GM19452 (cell line): ENCODE data around the gene CALD1.

Experiments
- ATAC-seq: cut with Tn5 transposase; IDR thresholded peaks from one replicate; pipeline ENCODE4 v1.9.1; 2021; ENCODE audit not compliant: unreplicated experiment

The CALD1 gene

DNA sequence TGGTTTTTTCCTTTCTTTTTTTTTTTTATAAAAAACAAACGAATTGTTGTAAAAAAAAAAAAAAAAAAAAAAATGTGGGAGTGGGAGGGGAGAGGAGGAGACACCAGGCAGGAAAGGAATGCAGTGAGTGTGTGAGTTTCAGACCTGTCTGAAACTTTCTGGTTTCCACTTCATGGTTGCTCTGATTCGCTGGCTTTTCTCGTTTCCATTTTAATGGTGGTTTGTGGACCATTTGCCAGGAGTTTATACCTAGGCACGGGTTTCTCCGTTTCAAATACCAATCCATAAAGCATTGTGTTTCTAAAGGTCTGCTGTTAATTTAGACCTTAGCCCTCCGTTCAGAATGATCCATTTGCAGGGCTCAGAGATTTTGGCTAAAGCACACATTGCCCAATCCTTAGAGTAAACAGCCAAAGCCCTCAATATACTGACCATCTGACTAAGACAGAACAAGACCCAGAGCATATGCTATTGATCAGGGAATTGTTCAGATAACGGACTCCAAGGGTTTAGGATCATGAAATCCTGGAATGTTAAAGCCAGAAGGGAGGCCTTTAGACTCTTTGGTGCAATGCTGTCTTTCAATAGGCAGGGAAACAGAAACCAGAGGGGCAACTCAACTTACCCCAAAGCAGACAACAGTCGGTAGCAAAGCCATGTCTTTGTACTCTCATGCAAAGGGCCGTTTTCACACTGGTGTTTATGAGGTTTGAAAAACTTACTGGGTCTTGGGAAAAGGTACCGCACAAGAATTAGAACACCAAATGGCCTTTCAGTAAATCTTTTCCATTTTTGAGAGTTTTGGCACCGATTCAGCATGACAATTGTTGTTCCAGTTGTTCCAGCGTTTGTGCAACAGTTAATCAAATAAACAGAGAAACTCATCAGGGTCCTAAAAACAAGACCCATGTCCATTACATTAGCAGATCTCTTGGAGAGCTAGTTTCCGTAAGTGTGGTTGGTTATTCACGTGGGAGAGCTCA, 112.6 kb downstream of the CALD1 start:
- ATAC-seq, result no peak

DNA sequence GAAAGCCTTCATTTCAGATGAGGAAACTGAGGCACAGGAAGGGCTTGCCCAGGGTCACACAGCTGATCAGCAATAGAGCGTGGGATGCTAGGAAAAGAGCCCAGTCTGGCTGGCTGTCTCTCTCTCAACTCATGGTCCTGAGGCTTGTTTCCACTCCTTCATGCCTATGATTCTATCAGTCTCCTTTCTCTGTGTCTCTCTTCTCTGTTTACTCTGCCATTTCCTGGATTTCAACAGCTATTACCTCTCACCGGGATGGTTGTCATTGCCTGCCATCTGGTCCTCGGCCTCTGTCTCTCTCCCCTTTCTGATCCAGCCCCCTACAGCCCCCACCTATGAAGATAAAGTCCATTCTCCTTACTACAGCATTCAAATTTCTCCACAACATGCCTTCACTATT, 113.5 kb downstream of the CALD1 start:
- no peak for ATAC-seq

DNA sequence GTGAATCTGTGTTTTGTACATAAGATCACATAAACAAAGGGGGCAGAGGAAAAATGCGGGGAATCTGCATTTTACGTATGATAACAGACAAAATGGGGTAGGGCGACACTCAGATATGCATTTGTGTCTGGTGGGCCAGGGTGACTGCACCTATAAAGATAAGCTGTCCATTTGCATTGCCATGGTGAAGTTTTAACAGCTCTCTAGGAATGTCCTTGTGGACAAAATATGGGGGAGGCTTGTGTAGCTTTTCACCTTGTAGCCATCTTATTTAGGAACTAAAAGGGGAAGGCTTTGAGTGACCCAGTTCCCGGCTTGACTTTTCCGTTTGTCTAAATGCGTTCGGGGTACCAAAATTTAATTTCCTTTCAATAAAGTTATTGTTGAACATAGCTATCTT, 114.5 kb downstream of the CALD1 start:
- ATAC-seq, result no peak

DNA sequence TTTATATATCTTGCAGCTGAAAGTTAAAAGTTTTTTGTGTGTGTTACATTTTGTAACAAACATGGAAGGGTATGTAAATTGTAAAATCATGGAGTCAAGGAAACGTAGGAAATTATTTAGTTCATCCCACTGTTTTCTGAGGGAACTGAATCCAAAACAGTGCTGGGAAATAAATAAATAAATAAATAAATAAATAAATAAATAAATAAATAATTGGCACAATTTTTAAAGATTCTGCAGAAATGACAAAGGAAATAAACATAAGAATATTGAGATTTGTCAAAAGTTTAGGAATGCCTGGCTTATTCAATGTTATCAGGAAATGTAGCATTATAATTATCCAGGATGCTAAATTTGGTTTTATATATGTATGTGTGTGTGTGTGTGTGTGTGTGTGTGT, 115.5 kb downstream of the CALD1 start:
- ATAC-seq, result no peak

DNA sequence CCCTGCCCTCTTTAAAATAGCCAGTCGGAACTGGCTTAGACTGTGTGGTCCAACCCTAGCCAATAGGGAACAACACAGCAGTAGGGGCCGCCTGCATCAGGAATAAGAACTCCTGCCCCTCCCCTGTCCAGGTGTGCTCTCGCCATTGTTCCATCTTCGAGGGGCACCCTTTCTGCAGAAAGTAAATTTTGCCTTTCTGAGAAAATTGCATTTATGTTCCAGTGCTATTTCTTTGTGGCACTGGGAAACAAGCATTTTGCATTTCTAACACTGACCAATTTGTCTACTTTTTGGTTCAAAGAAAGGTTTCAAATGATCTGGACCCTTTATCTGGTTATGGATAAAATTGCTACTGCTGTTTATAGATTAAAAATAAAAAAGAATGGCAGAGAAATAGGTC, 116.6 kb downstream of the CALD1 start:
- ATAC-seq, result no peak

DNA sequence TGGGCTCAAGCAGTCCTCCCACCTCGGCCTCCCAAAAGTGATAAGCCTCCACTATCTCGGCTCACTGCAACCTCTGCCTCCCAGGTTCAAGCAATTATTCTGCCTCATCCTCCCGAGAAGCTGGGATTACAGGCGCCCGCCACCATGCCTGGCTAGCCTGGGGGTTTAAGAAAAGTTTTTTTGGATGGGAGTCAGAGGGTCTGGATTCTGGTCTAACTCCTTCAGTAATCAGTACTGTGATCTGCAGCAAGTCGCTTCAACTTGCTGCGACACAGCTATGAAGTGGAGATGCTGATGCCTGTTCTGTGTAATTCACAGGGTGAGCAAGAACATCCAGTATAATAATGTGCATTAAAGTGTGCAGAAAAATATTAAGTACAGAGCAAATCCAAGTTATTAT, 118.5 kb downstream of the CALD1 start:
- ATAC-seq, result no peak

DNA sequence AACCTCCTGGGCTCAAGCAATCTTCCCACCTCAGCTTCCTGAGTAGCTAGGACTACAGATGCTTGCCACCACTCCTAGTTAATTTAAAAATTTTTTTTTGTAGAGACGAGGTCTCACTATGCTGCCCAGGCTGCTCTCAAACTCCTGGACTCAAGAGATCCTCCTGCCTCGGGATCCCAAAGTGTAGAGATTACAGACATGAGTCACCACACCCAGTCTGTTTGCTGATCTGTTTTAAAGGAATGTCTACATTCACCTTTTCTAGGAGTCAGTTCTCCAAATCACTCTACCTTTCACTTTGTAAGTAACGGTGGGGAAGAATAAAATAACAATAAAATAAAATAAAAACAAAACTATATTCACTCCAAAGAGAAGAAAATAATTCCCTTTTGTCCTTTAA, 120.3 kb downstream of the CALD1 start:
- ATAC-seq, result no peak

DNA sequence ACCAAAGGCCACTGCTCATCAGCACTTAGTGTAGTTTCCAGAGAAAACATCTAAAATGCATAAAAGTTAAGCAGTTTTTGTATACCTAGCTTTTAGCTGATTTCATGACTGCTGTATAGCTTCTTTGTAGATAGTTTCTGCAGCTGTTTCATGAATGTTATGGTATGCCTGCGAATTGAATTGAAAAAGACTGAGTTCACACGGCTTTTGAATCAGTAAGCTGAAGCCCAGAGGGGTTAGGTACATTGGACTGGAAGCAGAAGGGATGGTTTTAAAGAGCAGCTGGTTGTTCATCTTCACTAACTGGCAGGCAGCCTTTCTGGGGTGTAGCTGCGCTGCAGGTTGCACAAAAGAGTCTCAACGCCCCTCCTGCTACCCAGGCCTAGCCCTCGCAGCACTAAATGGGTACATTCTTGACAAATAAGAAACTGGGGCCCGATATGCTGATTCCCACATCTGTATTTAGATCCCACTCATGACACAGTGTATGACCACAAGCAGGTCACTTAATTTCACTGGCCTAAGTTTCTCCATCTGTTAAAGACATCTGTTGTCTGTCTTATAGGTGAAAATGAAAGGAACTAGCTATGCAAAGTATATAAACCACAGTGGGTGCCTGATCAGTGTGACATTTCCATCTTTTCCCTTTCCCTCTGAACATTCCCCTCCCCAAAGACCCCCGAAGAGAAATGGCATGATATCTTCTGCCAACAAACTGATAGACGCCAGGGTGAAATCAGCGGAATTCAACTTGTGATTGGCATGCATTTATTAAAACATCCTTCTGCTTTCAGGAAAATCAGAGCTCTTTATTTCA, 120.9 kb downstream of the CALD1 start:
- peak; percentile 90 for ATAC-seq

DNA sequence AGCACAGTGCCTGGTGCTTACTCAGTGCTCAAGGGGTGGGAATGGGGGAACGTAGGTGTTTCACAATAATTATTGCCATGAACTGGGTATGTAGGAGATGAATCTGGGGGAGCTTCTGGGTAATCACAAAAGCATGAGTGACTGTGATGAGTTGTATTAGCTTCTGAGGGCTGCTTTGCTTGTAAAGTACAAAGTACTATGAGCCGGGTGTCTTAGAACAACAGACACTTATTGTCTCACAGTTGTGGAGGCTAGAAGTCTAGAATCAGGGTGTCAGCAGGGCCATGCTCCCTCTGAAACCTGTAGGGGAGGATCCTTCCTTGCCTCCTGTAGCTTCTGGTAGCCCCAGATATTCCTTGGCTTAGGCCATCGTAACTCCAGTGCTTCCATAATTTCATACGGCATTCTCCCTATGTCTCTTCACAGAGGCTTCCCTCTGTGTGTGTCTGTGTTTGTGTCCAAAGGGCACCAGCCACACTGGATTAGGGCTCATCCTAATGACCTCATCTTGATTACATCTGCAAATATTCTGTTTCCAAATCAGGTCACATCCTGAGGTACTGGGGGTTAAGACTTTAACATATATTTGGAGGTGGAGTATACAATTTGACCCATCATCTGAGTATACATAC, 122.1 kb downstream of the CALD1 start:
- ATAC-seq, result no peak

DNA sequence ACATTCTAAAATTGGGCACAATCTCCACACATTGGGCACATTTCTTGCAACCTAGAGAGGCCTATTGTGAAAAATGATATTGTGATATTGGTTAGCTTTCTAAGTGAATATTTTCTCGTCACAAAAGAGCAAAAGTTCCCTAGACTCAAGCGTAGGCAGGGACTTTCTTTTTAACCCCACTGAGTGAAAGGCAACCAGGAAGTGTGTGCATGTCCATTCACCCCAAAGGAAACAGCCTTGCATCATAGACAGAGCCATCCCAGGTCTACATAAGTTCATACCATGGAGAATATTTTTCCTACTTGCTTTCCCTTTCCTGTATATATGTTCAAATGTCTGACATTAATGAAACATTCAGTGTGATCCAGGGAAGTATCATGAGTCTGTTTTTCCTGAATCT, 122.6 kb downstream of the CALD1 start:
- no peak for ATAC-seq

DNA sequence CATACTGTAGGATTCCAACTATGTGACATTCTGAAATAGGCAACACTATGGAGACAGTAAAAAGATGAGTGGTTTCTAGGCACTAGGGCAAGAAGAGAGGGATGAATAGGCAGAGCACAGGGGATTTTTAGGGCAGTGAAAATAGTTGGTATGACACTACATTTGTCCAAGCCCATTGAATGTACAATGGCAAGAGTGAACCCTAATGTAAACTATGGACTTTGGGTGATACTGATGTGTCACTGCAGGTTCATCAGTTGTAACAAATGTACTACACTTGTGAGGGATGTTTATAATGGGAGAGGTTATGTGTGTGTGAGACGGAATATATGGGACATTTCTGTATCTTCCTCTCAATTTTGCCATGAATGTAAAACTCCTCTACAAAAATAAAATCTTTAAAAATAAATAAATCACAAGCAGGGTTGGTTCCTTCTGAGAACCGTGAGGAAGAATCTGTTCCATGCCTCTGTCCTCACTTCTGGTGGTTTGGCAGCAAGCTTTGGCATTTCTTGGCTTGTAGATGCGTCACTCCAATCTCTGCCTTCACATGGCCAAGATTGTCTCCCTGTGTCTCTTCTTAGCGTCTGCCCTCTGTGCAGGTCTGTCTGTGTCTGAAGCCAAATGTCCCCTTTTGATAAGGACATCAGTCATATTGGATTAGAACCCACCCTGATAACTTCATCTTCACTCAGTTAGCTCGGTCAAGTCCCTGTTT, 123.8 kb downstream of the CALD1 start:
- no peak for ATAC-seq

DNA sequence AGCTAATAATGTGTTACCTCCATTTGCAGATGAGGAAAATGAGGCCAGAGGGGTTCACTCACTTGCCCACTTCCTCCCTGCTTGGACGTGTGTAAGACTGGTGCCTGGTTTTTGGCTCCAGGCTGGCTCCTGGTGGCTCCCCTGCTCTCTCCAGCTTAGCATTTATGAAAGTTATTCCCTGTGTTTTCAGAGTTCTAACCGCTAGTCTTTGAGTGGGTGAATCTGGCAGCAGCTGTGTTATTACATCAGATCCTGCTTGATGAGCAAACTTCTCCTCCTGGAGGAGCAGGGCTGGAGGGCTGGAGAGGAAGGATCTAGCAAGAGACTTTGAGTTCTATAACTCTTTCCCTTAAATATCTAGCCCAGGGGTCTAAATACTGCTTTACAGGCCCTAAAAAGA, 125.9 kb downstream of the CALD1 start:
- ATAC-seq, result no peak

DNA sequence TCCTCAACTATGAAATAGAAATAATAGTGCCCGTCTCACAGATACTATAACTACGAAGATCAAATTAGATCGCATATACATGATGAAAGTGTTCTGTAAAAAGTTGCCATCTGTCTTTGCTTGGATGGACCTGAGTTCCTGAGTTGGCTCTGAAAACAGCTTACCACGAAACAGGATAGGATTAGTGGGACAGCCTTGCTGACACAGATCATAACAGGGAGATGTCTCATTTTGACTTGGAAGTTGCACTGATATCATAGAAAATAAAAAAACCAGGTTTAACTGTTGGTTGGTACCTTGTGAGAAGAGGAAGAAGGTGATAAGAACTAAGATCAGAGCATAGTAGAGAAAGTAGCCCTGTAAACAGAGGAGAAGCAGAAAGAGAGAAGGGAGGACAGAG, 127.6 kb downstream of the CALD1 start:
- no peak for ATAC-seq

DNA sequence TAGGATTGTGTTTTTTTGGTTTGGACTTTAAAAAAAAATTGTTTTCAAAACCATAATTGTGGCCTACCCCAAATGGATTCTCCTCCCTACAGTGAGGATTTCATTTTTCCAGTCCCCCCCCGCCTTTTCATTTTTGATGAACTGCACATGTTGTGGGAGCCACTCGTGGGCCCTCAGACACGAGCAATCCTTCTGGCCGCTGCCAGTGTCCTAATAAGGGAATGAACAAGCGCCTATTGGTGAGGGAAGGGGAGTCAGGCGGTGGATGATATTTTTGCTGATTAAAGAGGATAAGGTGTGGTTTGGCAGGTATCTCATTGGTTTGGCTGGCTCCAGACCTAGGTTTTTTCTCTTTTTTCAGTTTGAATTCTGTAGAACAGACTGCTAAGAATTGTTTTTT, 128.2 kb downstream of the CALD1 start:
- ATAC-seq, result no peak

DNA sequence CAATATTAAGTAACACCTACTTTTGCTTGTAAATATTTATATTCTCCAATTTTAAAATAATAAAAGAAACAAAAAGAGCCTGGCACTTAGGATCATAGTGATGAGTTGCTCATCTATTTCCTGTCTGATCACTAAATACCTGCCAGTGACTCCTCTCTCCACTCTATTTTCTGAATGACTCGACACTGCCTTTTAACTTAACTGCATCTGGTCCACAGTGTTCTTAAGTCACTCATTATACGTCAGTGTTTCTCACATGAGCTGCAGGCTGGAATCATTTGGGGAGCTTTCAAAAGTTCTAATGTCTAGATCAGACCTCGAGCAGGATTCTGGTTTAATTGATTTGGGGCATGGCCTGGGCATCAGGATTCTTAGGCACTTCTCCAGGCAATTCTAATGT, 128.9 kb downstream of the CALD1 start:
- ATAC-seq, result no peak

DNA sequence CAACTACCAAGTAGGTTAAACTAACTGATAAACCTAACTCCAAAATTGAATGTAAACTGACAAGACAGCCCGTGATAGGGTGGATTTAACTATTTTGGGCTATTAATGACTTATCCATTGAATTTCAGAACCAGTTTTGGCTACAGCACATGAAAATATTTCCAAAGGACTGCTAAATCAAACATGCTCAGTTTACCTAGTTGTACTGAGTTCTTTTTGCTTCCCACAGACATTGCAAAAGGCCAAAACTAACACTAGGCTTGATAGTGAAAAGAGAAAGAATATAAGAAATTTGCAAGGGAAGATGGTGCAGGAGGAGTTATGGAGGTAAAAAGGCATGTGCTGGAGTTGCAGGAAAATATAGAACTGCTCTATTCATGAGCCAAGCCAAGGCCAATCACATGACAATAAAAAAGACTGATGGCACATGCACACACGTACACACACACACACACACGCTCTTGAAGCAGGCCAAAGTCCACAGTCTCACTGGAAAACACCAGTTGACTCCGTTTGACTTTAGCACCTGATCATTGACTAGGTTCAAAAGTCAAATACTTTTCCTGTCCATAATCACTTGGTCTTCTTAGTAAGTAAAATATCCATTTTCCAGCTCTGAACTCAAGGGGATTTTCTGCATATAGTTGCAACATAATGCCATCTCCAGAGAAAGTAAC, 130.9 kb downstream of the CALD1 start:
- ATAC-seq, result no peak

DNA sequence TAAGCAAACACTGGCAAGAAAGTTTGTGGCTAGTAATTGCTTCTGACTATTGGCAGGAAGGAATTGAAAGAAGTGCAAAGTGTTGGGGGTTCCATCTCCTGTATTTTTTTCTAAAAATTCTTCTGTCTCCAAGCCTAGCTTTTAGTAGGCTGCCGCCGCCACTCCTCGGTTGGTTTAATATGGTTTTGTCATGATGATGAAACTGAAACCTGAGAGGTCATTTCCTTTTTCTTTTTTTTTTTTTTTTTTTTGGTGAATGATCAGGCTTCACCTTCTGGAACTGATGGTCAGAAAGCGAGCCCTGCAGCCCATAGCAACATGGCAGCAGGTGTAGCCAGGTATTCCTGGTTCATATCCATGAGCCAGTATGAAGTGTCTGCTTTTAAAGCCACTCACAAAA, 131.5 kb downstream of the CALD1 start:
- ATAC-seq, result no peak

DNA sequence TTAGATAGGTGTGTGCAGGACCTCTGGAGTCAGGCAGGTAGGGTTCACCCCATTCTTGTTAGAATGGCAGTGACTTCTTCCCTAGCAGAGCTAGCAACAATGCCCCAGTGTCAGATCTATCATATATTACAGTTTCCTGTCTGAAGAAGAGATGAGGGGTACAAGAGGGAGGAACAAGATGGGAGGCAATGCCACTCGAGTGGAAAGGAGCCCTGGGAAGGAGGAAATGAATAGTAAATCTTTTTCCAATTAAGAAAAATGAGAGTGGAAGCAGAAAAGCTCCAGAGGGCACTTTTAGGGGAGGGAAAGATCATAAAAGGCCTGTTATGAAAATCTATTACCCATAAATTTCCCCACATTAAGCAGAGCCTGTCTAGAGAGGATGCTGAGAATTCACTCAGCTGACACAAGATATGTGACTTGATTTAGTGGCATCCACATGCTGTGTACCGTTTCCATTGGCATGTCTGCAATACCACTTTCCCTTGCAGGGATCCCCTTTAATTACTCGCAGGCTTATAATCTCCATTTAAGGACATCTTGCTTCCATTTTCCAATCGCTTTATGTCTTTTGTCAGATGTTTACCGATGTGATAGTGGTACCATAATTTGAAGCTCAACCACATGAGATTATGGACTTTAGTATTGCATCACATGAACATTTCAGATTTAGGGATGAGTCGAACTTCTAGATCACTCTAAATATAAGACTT, 136.9 kb downstream of the CALD1 start:
- no peak for ATAC-seq

DNA sequence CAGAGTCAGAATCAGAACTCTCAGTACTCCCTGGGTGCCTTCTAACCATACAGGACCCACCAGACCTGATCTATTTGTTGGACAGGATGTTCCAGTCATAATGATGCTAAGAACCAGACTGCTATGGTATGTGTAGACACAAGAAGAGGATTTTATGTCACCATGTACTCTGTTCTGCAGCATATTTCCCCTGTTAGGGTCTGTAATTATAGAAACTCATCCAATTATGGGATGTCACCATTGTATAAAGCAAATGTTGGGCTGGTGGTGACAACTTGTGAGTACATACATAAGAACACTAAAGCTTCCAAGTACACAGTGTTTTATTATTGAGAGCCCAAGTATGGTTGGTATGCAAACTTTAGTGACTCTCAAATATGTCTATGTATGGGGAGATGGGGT, 139.8 kb downstream of the CALD1 start:
- ATAC-seq, result no peak
